ENCODE measurements around the gene ELAVL3. TPM values are rescaled to one million over a fixed set of nuclear protein-coding genes. Genes with fewer than 3 reads are reported as not detected.

ELAVL3 gene
- 0.04 TPM for polyA plus RNA-seq (2013, experiment 1 of 2)
- polyA plus RNA-seq (2013, experiment 2 of 2), result 0.06 TPM

GRCh38 chr19:11480715-11481533 is at the start of gene ELAVL3:
ELAVL3 (minus strand) TSS chr19:11481046; CDS start chr19:11480608, 438 bp downstream.
- DNase-seq, result no peak
- Histone ChIP-seq H3K4me3 (ENCODE audit: low read length) (no peak within 1 kb of the TSS), H2BK15ac (replicated peaks; ENCODE audit: low read depth) (no peak within 1 kb of the TSS), H3K9ac (ENCODE audit: low read length) (no peak within 1 kb of the TSS), H2BK120ac (ENCODE audit: low read depth, low read length) (no peak within 1 kb of the TSS), H3K4me2 (ENCODE audit: low read length) (no peak within 1 kb of the TSS), H3K36me3 (ENCODE audit: control insufficient read depth, insufficient read depth, low read length) (no peaks in the 10 kb centered on the region), H3K79me1 (ENCODE audit: low read length) (no peaks in the 10 kb centered on the region), H3K4ac (ENCODE audit: low read depth, low read length) (no peak within 1 kb of the TSS), H3K27ac (ENCODE audit: low read depth, low read length) (no peak within 1 kb of the TSS), H2AK5ac (ENCODE audit: low read length) (no peak within 1 kb of the TSS), H3K4me1 (ENCODE audit: control insufficient read depth, low read depth, low read length) (no peaks in the 10 kb centered on the region), H4K8ac (ENCODE audit: low read depth, low read length) (no peak within 1 kb of the TSS), H3K18ac (ENCODE audit: low read length) (no peak within 1 kb of the TSS), H3K23ac (ENCODE audit: low read length) (no peak within 1 kb of the TSS), H4K5ac (ENCODE audit: low read length) (no peak within 1 kb of the TSS), H2BK5ac (ENCODE audit: low read length) (no peak within 1 kb of the TSS), H3K27me3 (ENCODE audit: insufficient read depth, low read length, poor library complexity) (peaks cover 15% of the 10 kb centered on the region), H3K56ac (ENCODE audit: low read length) (no peak within 1 kb of the TSS), H3K79me2 (ENCODE audit: control insufficient read depth, insufficient read depth, low read length) (no peaks in the 10 kb centered on the region)
- no CpG with 5 or more reads among the region's 77 CpGs for WGBS (ENCODE audit: extremely low coverage, insufficient coverage, low lambda C conversion rate)

GRCh38 chr19:11530432-11530831 is 49.6 kb upstream of the ELAVL3 start:
- H3K23ac ChIP-seq (ENCODE audit: low read length), result no peak overlapping the region
- no peak overlapping the region for H3K4me3 ChIP-seq (ENCODE audit: low read length)
- peak; percentile 97 for DNase-seq
- peaks cover 2% of the 10 kb centered on the region for H3K79me1 ChIP-seq (ENCODE audit: low read length)
- no CpG with 5 or more reads among the region's 9 CpGs for WGBS (ENCODE audit: extremely low coverage, insufficient coverage, low lambda C conversion rate)
- no peaks in the 10 kb centered on the region for H3K36me3 ChIP-seq (ENCODE audit: control insufficient read depth, insufficient read depth, low read length)
- no peak overlapping the region for H3K56ac ChIP-seq (ENCODE audit: low read length)
- no peak overlapping the region for H2AK5ac ChIP-seq (ENCODE audit: low read length)
- no peak overlapping the region for H2BK5ac ChIP-seq (ENCODE audit: low read length)
- H4K8ac ChIP-seq (ENCODE audit: low read depth, low read length), result no peak overlapping the region
- no peaks in the 10 kb centered on the region for H3K4me1 ChIP-seq (ENCODE audit: control insufficient read depth, low read depth, low read length)
- H3K27ac ChIP-seq (ENCODE audit: low read depth, low read length), result no peak overlapping the region
- H2BK120ac ChIP-seq (ENCODE audit: low read depth, low read length), result no peak overlapping the region
- H3K4ac ChIP-seq (ENCODE audit: low read depth, low read length), result no peak overlapping the region
- no peak overlapping the region for H3K9ac ChIP-seq (ENCODE audit: low read length)
- H4K5ac ChIP-seq (ENCODE audit: low read length), result no peak overlapping the region
- no peak overlapping the region for H2BK15ac ChIP-seq (replicated peaks; ENCODE audit: low read depth)
- H3K79me2 ChIP-seq (ENCODE audit: control insufficient read depth, insufficient read depth, low read length), result no peaks in the 10 kb centered on the region
- no peak overlapping the region for H3K4me2 ChIP-seq (ENCODE audit: low read length)
- no peaks in the 10 kb centered on the region for H3K27me3 ChIP-seq (ENCODE audit: insufficient read depth, low read length, poor library complexity)
- no peak overlapping the region for H3K18ac ChIP-seq (ENCODE audit: low read length)

- no peak within 1 kb of the TSS for H4K8ac ChIP-seq (ENCODE audit: low read depth, low read length)
- peak within 1 kb of the TSS; percentile 82 for H3K4me3 ChIP-seq (ENCODE audit: low read length)
- H3K4me2 ChIP-seq (ENCODE audit: low read length), result peak within 1 kb of the TSS; percentile 80
- no peak within 1 kb of the TSS for H2BK15ac ChIP-seq (replicated peaks; ENCODE audit: low read depth)
- no peaks in the 10 kb centered on the region for H3K4me1 ChIP-seq (ENCODE audit: control insufficient read depth, low read depth, low read length)
- peak within 1 kb of the TSS; percentile 95 for H3K56ac ChIP-seq (ENCODE audit: low read length)
- no CpG with 5 or more reads among the region's 47 CpGs for WGBS (ENCODE audit: extremely low coverage, insufficient coverage, low lambda C conversion rate)
- DNase-seq, result peak; percentile 99
- peak within 1 kb of the TSS; percentile 70 for H2BK5ac ChIP-seq (ENCODE audit: low read length)
- H3K27me3 ChIP-seq (ENCODE audit: insufficient read depth, low read length, poor library complexity), result no peaks in the 10 kb centered on the region
- no peak within 1 kb of the TSS for H2BK120ac ChIP-seq (ENCODE audit: low read depth, low read length)
- H3K79me2 ChIP-seq (ENCODE audit: control insufficient read depth, insufficient read depth, low read length), result no peaks in the 10 kb centered on the region
- no peak within 1 kb of the TSS for H3K23ac ChIP-seq (ENCODE audit: low read length)
- no peak within 1 kb of the TSS for H4K5ac ChIP-seq (ENCODE audit: low read length)
- H2AK5ac ChIP-seq (ENCODE audit: low read length), result no peak within 1 kb of the TSS
- H3K4ac ChIP-seq (ENCODE audit: low read depth, low read length), result no peak within 1 kb of the TSS
- H3K79me1 ChIP-seq (ENCODE audit: low read length), result peaks cover 2% of the 10 kb centered on the region
- H3K27ac ChIP-seq (ENCODE audit: low read depth, low read length), result peak within 1 kb of the TSS; percentile 75
- peak within 1 kb of the TSS; percentile 78 for H3K18ac ChIP-seq (ENCODE audit: low read length)
- no peaks in the 10 kb centered on the region for H3K36me3 ChIP-seq (ENCODE audit: control insufficient read depth, insufficient read depth, low read length)
- peak within 1 kb of the TSS; percentile 89 for H3K9ac ChIP-seq (ENCODE audit: low read length)
Measured at GRCh38 chr19:11528551-11529341, 47.9 kb upstream of the ELAVL3 start, which contains the start of gene ECSIT. ECSIT (minus strand) TSS chr19:11529134; CDS start chr19:11519170, 9,964 bp downstream.

- no peak overlapping the region for H3K27ac ChIP-seq (ENCODE audit: low read depth, low read length)
Measured at GRCh38 chr19:11519138-11519537, 38.3 kb upstream of the ELAVL3 start.

GRCh38 chr19:11513946-11514345 is 33.1 kb upstream of the ELAVL3 start:
- Histone ChIP-seq H2BK15ac (replicated peaks; ENCODE audit: low read depth) (no peak overlapping the region), H2BK120ac (ENCODE audit: low read depth, low read length) (no peak overlapping the region), H3K4me2 (ENCODE audit: low read length) (no peak overlapping the region), H3K4me3 (ENCODE audit: low read length) (no peak overlapping the region), H2BK5ac (ENCODE audit: low read length) (no peak overlapping the region), H3K27me3 (ENCODE audit: insufficient read depth, low read length, poor library complexity) (no peaks in the 10 kb centered on the region), H3K79me1 (ENCODE audit: low read length) (no peaks in the 10 kb centered on the region), H3K23ac (ENCODE audit: low read length) (no peak overlapping the region), H2AK5ac (ENCODE audit: low read length) (no peak overlapping the region), H3K56ac (ENCODE audit: low read length) (no peak overlapping the region), H3K18ac (ENCODE audit: low read length) (no peak overlapping the region), H4K5ac (ENCODE audit: low read length) (no peak overlapping the region), H4K8ac (ENCODE audit: low read depth, low read length) (no peak overlapping the region), H3K27ac (ENCODE audit: low read depth, low read length) (no peak overlapping the region), H3K9ac (ENCODE audit: low read length) (no peak overlapping the region), H3K4ac (ENCODE audit: low read depth, low read length) (no peak overlapping the region), H3K79me2 (ENCODE audit: control insufficient read depth, insufficient read depth, low read length) (no peaks in the 10 kb centered on the region), H3K36me3 (ENCODE audit: control insufficient read depth, insufficient read depth, low read length) (no peaks in the 10 kb centered on the region), H3K4me1 (ENCODE audit: control insufficient read depth, low read depth, low read length) (no peaks in the 10 kb centered on the region)
- WGBS (ENCODE audit: extremely low coverage, insufficient coverage, low lambda C conversion rate), result no CpG with 5 or more reads among the region's 20 CpGs
- DNase-seq, result no peak

More at GRCh38 chr19:11519138-11519537, 38.3 kb upstream of the ELAVL3 start:
- Histone ChIP-seq H2BK15ac (replicated peaks; ENCODE audit: low read depth) (no peak overlapping the region), H4K5ac (ENCODE audit: low read length) (no peak overlapping the region), H3K23ac (ENCODE audit: low read length) (no peak overlapping the region), H2BK120ac (ENCODE audit: low read depth, low read length) (no peak overlapping the region), H3K27me3 (ENCODE audit: insufficient read depth, low read length, poor library complexity) (no peaks in the 10 kb centered on the region), H3K79me2 (ENCODE audit: control insufficient read depth, insufficient read depth, low read length) (no peaks in the 10 kb centered on the region), H2AK5ac (ENCODE audit: low read length) (no peak overlapping the region), H3K18ac (ENCODE audit: low read length) (no peak overlapping the region), H3K9ac (ENCODE audit: low read length) (no peak overlapping the region), H3K56ac (ENCODE audit: low read length) (no peak overlapping the region), H3K79me1 (ENCODE audit: low read length) (no peaks in the 10 kb centered on the region), H3K4me3 (ENCODE audit: low read length) (no peak overlapping the region), H3K36me3 (ENCODE audit: control insufficient read depth, insufficient read depth, low read length) (no peaks in the 10 kb centered on the region), H2BK5ac (ENCODE audit: low read length) (no peak overlapping the region), H3K4me2 (ENCODE audit: low read length) (no peak overlapping the region), H3K4ac (ENCODE audit: low read depth, low read length) (no peak overlapping the region), H4K8ac (ENCODE audit: low read depth, low read length) (no peak overlapping the region), H3K4me1 (ENCODE audit: control insufficient read depth, low read depth, low read length) (no peaks in the 10 kb centered on the region)
- no CpG with 5 or more reads among the region's 9 CpGs for WGBS (ENCODE audit: extremely low coverage, insufficient coverage, low lambda C conversion rate)
- DNase-seq, result no peak
